GM18519 (cell line): ENCODE measurements around the gene ADCY7.
"Not testable (repeated sequence)": the region's sequence is repeated elsewhere in the genome, so short reads cannot be mapped to it uniquely, and the experiment has no call there.

Source experiments
- ATAC-seq: cut with Tn5 transposase; IDR thresholded peaks from one replicate; pipeline ENCODE4 v1.9.1; 2021; ENCODE audit warnings: mild to moderate bottlenecking, moderate library complexity; ENCODE audit not compliant: unreplicated experiment, low FRiP score

The ADCY7 gene

GRCh38 chr16:50266337-50267091 lies at the start of gene ADCY7:
ADCY7 (plus strand) TSS chr16:50266551; CDS start chr16:50288180, 21,629 bp downstream.
- peak; percentile 62 for ATAC-seq

DNA sequence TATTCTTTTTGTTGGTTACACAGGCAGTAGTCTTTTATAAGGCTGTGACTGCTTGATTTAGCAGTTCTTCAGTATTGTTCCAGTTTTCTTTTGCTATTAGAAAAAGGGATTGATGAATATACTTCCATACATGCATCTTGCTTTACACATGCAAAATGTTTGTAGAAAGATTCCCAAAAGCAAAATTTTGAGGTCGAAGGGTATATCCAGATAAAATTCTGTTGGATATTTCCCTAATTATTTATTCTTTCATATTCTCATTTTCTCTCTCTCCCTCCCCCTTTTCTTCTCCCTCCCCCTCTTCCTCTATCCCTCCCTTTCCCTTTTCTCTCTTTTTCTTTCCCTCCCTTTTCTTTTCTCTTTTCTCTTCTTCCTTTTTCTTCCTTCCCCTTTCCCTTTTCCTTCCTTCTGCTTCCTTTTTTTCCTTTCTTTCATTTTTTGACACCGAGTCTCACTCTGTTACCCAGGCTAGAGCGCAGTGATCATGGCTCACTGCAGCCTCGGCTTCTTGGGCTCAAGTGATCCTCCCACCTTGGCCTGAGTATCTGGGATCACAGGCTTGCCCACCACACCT lies 46.9 kb upstream of the ADCY7 start:
- ATAC-seq: no peak

- ATAC-seq: no peak
These were observed 42.1 kb upstream of the ADCY7 start for GRCh38 chr16:50224286-50224685.

GRCh38 chr16:50227120-50227519 lies 39.2 kb upstream of the ADCY7 start:
- no peak for ATAC-seq

DNA sequence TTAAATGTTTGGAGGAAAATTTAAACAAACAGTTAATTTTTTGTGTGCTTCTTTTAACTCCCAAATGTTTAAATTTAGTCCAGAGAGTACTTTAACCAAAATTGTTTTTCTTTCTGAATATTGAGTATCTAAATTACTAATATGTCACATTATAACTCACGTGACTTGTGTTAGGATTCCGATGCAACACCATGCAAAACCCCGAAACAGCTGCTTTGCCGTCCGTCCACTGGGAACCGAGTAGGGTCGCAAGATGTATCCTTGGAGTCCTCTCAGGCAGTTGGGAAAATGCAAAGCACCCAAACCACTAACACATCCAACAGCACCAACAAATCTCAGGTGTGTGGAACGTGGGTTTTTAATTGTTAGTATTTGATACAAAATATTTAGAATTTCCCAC lies 38.7 kb upstream of the ADCY7 start:
- ATAC-seq: no peak

GRCh38 chr16:50228364-50228868 lies 37.9 kb upstream of the ADCY7 start:
- ATAC-seq: no peak

- ATAC-seq: no peak
These were observed 37.1 kb upstream of the ADCY7 start for GRCh38 chr16:50229149-50229726.

DNA sequence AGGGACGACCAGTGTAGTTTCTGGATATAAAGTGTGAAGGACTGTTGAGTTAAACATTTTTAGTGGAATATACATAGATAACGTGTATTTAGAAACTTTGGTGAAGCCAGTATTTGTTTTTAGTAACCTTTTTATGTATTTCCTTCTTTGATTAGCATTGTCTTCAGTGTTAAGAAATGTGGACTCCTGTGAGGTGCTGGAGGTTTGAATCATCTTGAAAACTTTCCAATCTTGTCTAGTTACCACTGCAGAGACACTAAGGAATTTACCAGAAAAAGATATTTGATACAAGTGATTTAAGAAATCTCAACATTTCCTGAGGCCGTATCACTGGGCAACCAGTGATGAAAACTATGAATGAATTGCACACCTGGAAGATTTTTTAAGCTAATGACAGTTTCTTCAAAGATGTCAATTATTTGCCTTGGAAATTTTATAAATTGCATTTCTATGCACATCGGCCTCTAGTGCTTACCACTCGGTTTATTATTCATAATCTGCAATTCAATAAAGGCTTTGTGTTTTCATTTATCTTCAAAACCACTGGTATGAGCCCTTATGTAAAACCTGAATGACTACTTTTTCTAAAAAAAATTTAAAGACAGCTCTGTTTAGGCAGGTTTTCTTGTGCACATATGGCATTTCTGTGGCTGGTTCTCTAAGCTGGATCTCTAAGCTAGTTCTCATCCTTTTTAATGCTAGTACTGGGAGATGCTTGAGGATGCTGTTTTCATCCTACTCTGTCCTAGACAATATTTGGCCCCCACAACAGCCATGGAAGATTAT lies 31.4 kb upstream of the ADCY7 start:
- ATAC-seq: no peak

GRCh38 chr16:50235581-50235980 lies 30.8 kb upstream of the ADCY7 start:
- ATAC-seq: no peak

GRCh38 chr16:50238314-50238713 lies 28.0 kb upstream of the ADCY7 start:
- ATAC-seq: no peak

GRCh38 chr16:50238868-50239301 lies 27.5 kb upstream of the ADCY7 start:
- ATAC-seq: no peak

DNA sequence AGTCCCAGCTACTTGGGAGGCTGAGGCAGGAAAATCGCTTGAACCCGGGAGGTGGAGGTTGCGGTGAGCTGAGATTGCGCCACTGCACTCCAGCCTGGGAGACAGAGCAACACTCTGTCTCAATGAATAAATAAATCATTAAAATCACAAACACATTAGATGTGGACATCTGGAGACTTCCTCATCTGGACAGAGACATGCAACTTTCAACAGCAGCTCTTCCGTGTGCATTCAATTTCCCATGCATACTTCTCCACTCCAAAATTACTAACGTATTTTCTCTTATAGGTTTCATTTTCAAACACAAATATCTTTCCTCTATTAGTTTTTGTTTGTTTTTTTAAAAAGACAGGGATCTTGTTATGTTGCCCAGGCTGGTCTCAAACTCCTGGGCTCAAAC lies 23.3 kb upstream of the ADCY7 start:
- ATAC-seq: not testable (repeated sequence)

DNA sequence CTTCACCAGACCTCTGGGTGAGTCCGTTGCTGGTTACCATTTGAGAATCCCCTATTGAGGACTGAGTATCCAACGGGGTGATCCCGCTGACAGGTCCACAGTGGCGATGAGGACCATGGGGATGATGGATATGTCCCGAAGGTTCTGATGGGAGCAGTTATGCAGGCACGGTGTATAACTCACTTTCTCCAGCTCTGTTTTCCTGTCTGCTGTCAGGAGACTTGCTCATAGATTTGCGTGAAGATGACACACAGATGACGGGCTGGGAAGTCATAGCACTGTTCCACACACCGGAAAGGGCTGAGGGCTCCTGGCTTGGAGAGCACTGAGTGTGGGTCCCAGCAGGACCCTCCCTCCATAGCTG lies 22.2 kb upstream of the ADCY7 start:
- no peak for ATAC-seq

GRCh38 chr16:50244504-50245416 lies 21.6 kb upstream of the ADCY7 start:
- no peak for ATAC-seq

GRCh38 chr16:50245417-50246298 lies 20.7 kb upstream of the ADCY7 start:
- peak; percentile 65 for ATAC-seq

DNA sequence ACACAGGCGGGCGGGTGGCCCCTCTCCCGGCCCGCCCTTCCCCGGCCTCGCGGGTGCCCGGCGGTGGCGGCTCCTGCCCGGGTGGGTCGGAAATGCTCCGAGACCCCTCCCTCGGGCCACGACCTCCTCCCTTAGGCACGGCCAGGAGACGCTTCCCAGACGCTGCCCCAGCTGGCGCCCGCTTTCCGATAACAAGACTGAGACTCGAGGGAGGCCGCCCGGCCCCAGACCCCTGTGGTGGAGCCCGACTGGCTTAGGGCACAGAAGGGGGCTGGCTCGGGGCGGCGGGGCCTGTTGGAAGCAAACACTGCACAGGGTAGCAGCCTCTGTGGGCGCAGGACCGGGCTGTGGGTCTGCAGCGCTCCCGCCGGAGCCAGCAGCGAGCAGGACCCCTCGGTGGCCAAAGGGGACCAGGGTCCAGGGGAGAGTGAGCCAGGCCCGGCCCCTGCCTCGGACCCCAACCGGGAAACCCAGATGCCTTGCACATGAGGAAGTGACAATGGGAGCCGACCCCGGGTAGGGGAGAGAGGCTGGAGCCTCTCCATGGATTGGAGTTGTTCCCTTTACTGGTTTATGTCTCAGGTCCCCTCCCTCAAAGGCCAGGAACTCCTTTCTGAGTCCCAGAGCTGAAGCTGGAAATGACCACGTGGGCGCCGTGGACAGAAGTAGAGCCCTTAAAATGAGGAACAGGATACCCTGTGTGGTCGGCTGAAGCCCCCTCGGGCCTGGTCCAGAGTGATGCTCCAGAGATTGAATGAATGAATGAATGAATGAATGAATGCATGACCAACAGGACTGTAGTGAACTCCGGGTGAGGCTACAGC lies 19.8 kb upstream of the ADCY7 start:
- ATAC-seq: peak; percentile 17

DNA sequence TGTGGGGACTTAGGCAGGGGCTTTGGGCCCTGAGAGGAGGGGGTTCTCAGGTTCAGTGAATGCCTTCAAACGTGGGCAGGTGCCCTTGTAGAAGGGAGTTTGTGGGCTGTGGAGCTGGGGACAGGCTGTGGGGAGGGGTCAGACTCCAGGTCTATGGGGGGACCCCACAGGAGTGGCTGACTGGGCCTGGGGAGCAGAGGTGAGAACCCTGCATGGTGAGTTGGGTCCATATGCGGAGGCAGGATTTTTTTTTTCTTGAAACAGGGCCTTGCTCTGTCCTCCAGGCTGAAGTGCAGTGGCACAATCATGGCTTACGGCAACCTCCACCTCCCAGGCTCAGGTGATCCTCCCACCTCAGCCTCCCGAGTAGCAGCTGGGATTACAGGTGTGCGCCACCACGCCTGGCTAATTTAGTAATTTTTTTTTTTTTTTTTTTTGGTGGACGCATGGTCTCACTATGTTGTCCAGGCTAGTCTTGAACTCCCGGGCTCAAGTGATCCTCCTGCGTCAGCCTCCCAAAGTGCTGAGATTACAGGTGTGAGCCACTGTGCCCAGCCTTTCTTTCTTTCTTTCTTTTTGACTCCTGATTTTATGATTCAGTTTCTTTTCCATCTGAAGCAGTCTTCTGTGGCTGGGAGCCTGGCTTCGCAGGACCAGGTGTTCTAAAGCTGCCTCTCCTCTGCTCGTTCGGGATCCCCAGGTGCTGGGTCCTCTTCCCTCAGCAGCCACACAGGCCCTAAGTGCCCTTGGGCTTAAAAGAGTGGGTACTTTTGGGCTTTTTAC lies 19.0 kb upstream of the ADCY7 start:
- no peak for ATAC-seq
